ENCODE measurements around the gene ITGA5. TPM values are rescaled to one million over a fixed set of nuclear protein-coding genes. Genes with fewer than 3 reads are reported as not detected.

Gene ITGA5
- total RNA-seq, 1 donor from 2014 or later = 100 TPM

DNA sequence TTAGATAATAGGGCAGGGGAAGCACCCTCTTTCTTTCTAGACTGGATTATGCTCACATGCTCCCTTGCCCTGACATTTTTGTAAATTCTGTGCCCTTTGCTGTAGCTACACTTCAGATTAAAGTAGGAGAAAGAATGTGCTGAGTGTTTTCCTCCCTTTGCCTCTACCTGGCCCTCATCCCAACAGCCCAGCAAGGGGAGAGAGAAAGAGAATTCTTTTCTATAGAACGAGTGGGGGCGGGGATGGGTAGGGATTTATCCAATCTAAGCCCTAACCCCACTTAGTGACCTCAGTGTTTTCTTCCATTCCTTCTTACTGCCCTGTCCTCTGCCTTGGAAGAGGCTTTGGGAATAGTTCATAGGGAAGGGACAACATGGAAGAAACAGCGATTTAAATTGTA lies 68.3 kb downstream of the ITGA5 start:
- TF ChIP-seq, protein P1, sequence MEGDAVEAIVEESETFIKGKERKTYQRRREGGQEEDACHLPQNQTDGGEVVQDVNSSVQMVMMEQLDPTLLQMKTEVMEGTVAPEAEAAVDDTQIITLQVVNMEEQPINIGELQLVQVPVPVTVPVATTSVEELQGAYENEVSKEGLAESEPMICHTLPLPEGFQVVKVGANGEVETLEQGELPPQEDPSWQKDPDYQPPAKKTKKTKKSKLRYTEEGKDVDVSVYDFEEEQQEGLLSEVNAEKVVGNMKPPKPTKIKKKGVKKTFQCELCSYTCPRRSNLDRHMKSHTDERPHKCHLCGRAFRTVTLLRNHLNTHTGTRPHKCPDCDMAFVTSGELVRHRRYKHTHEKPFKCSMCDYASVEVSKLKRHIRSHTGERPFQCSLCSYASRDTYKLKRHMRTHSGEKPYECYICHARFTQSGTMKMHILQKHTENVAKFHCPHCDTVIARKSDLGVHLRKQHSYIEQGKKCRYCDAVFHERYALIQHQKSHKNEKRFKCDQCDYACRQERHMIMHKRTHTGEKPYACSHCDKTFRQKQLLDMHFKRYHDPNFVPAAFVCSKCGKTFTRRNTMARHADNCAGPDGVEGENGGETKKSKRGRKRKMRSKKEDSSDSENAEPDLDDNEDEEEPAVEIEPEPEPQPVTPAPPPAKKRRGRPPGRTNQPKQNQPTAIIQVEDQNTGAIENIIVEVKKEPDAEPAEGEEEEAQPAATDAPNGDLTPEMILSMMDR (IDR thresholded peaks at IDR 0.05) = no peak
- Mint-ChIP-seq H3K4me1 (ENCODE audit: unreplicated experiment) (peaks cover 15% of the 10 kb centered on the region), H3K4me3 (ENCODE audit: unreplicated experiment) (no peak overlapping the region), H3K9me3 (ENCODE audit: unreplicated experiment) (no peaks in the 10 kb centered on the region), H3K36me3 (ENCODE audit: unreplicated experiment) (peaks cover 45% of the 10 kb centered on the region), H3K27me3 (ENCODE audit: unreplicated experiment) (no peaks in the 10 kb centered on the region), H3K27ac (ENCODE audit: unreplicated experiment) (no peak overlapping the region)
- no peak for DNase-seq (ENCODE audit: extremely low spot score, unreplicated experiment)

DNA sequence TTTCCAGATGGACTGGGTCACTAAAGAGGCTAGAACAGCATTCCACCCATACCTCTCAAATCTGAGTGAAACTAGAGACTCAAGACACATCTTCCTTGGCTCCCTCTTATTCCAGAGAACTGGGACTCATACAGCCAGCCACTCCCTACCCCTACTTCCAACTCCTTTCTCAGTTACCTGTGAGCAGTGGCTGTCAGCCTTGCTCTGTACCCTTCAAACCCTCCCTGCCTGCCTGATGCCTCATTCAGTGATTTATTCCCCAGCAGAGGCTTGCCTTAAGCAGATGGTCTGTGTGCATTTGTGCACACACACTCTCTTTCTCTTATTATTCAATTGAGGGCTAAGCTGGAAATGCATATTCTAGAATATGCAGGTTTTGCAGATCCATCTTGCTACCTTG lies 69.4 kb downstream of the ITGA5 start:
- peaks cover 51% of the 10 kb centered on the region for H3K36me3 Mint-ChIP-seq (ENCODE audit: unreplicated experiment)
- TF ChIP-seq, protein P1 (IDR thresholded peaks at IDR 0.05) = no peak
- no peak overlapping the region for H3K4me3 Mint-ChIP-seq (ENCODE audit: unreplicated experiment)
- H3K4me1 Mint-ChIP-seq (ENCODE audit: unreplicated experiment) = peaks cover 11% of the 10 kb centered on the region
- no peak overlapping the region for H3K27ac Mint-ChIP-seq (ENCODE audit: unreplicated experiment)
- H3K9me3 Mint-ChIP-seq (ENCODE audit: unreplicated experiment) = no peaks in the 10 kb centered on the region
- H3K27me3 Mint-ChIP-seq (ENCODE audit: unreplicated experiment) = no peaks in the 10 kb centered on the region
- DNase-seq (ENCODE audit: extremely low spot score, unreplicated experiment) = no peak

DNA sequence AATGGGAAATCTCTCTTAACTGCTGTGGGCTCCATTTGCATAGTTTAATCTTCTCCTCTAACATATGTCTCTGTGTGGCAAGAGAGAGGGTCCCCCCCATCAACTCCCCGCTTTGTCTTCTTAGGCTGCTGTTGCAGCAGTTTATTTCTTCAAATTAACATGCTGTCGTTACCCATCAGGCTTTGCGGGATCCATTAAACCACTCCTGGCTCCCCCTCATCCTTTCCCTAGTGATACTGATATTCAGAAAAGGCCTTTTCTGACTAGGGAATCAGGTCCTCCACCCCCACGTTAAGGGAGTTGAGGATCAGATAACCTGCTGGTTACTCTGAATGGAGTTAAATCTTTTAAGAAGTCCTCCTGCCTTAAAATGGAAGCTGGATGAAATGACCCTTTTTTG lies 70.0 kb downstream of the ITGA5 start:
- DNase-seq (ENCODE audit: extremely low spot score, unreplicated experiment) = no peak
- no peaks in the 10 kb centered on the region for H3K9me3 Mint-ChIP-seq (ENCODE audit: unreplicated experiment)
- no peak overlapping the region for H3K27ac Mint-ChIP-seq (ENCODE audit: unreplicated experiment)
- H3K4me1 Mint-ChIP-seq (ENCODE audit: unreplicated experiment) = peaks cover 10% of the 10 kb centered on the region
- TF ChIP-seq, protein P1 (IDR thresholded peaks at IDR 0.05) = no peak
- no peak overlapping the region for H3K4me3 Mint-ChIP-seq (ENCODE audit: unreplicated experiment)
- no peaks in the 10 kb centered on the region for H3K27me3 Mint-ChIP-seq (ENCODE audit: unreplicated experiment)
- H3K36me3 Mint-ChIP-seq (ENCODE audit: unreplicated experiment) = peaks cover 51% of the 10 kb centered on the region

Other genes starting within 250 kb of the ITGA5 start
- 33.8 and 34.5 TPM in 2 replicates for gene SMUG1, start 230.3 kb downstream of the ITGA5 start, total RNA-seq
- 98.1 and 104 TPM in 2 replicates for gene CBX5, start 139.1 kb downstream of the ITGA5 start, total RNA-seq
- 792 and 819 TPM in 2 replicates for gene HNRNPA1, start 138.5 kb downstream of the ITGA5 start, total RNA-seq
- gene NFE2, start 118.3 kb downstream of the ITGA5 start, total RNA-seq = 0.30 TPM in 1 of 2 replicates, not detected in the other
- gene COPZ1, start 94.1 kb downstream of the ITGA5 start, total RNA-seq = 126 and 136 TPM in 2 replicates
- not detected in 2 replicates for gene GPR84, start 54.8 kb downstream of the ITGA5 start, total RNA-seq
- gene ZNF385A, start 34.5 kb downstream of the ITGA5 start, total RNA-seq = 12.3 and 12.7 TPM in 2 replicates
- not detected in 2 replicates for gene GTSF1, start 54.3 kb upstream of the ITGA5 start, total RNA-seq
- not detected in 2 replicates for gene NCKAP1L, start 78.5 kb upstream of the ITGA5 start, total RNA-seq
- not detected in 2 replicates for gene PDE1B, start 130.3 kb upstream of the ITGA5 start, total RNA-seq
- not detected in 2 replicates for gene PPP1R1A, start 169.4 kb upstream of the ITGA5 start, total RNA-seq
- not detected in 2 replicates for gene LACRT, start 215.6 kb upstream of the ITGA5 start, total RNA-seq
- not detected in 2 replicates for gene DCD, start 229.1 kb upstream of the ITGA5 start, total RNA-seq

Measured in osteocyte (in vitro differentiated cells).